Activated CD4-positive, alpha-beta T cell treated with anti-CD3 and anti-CD28 coated beads for 48 hours (primary cell): ENCODE results near the gene AIG1.

ENCODE experiments used
- DNase-seq: peaks from one replicate; pipeline ENCODE4 v3.0.0-alpha.2; 2020

Gene AIG1

DNA sequence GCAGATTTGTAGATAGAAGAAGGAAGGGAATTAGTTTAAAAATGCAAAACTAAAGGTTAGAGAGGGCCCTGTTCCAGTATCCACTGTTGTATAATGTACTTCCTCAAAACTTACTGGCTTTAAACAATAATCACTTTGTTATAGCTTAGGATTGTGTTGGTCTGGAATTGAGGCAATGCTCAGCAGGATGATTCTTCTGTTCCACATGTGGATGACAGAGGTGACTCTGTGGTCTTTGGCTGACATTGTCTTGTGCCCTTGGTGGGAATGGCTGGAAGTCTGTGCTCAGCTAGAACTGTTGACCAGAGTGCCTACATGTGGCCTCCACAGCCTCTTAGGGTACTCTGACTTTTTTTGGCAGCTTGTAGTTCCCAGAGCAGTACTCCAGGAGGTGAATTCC is 143.4 kb downstream of the AIG1 start:
- DNase-seq: no peak

GRCh38 chr6:143205131-143205535 is 144.4 kb downstream of the AIG1 start:
- DNase-seq: no peak

DNA sequence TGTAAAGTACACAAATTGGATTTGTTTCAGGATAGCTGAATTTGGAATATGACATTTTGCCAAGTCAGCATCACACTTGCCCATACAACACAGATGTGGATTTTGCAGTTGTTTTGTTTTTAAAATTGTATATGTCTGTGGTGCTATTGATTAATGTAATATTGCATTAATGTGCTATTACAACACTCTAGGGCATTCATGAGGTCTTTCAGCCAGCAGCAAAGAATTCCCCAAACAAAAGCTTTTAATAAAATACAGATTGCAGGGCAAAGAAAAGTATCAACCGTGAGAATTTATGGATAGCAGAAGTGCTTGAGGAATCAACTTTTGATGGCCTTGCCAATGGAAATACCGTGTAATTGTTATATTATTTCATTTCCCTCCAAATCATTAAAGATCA is 144.9 kb downstream of the AIG1 start:
- no peak for DNase-seq

DNA sequence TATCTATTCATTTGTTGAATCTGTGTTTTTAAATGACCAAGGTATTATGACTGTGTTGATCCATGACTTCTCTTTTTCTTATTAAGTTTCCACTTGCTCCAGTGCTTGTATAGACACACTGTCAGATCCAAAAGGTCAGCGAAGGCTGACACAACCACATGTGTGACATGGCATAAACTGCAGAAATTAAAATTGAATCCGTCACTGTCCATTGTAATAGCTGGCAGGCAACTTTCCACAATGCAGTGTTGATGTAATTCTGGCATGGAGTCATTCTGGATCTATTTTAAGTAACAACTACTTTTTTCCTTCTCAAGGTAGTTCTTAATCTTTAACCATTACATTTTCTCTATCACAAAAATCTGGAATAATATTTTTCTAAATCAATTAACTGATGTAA is 145.3 kb downstream of the AIG1 start:
- DNase-seq: no peak

GRCh38 chr6:143206550-143206949 is 145.9 kb downstream of the AIG1 start:
- DNase-seq: no peak

DNA sequence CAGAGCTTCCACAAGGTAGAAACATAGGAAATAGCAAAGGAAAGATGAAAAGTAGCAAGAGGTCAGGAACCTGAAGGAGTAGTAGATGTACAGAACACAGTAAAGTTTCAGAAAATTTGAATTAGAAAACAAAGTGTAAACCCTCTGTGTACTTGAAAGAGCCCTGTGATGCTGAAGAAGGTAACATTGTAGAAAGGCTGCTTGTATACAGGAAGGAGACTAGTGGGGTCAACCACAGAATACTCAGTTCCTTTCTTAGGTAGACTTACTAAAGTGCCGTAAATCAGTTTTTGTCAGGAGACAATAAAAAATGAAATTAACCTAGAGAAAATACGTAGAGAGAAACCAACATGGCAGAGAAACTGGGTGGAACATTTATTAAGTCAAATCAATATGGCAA is 149.7 kb downstream of the AIG1 start:
- DNase-seq: no peak

- no peak for DNase-seq
Observed at GRCh38 chr6:143213859-143214376, 153.2 kb downstream of the AIG1 start.

DNA sequence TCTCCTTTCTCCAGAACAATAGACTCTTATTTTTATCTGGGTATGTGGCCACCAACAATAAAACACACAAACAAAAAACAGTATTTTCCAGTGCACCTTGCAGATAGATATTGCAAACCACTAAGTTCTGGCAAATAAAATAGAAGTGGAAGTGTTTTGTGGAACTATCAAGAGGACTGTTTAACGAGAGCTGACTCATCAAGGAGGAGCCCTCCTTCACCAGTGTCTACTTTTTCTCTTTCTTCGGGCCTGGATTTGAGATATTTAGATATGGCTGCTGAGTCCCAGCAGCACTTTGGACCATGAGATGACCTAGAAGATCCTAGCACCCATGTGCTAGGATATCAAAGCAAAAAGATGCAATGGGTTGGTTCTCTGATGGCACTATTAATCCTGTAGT is 154.7 kb downstream of the AIG1 start:
- DNase-seq: no peak

GRCh38 chr6:143215771-143216170 is 155.1 kb downstream of the AIG1 start:
- no peak for DNase-seq

DNA sequence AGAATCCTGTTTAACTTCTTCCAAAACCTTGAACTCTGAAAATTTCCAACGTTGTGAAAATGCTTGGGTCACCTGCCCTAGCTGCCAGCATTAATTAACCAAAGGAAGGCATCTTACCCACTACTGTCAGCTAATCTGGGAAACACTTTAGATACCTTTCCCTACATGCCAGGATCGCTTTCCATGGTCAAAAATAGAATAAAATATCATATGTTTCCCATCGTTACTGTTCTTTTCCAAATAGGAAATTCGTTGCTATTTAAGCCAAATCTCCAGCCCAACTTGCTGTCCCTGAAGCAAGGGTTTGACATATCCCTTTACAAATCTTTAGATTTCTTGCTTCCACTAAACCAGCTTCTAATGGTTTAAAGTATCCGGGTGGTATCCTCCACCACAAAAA is 157.5 kb downstream of the AIG1 start:
- DNase-seq: no peak

GRCh38 chr6:143221698-143222097 is 161.0 kb downstream of the AIG1 start:
- no peak for DNase-seq

DNA sequence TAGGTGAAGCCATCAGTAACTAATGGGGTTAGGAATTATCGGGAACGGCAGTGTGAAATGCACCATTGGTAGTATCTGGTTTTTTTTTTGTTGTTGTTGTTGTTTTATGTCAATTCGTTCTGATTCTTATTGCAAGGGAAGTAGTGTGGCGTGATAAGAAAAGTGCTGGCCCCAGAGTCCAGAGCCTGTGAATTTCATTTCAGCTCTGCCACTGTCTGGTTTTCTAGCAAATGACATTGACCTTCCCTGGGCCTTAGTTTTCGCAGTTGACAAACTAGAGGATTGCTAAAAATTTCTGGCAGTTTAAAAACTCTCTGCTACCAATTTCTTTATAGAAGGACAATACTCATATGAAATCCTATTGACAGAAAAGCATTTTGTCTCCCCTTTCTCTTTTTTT is 161.6 kb downstream of the AIG1 start:
- DNase-seq: no peak

GRCh38 chr6:143222801-143223231 is 162.1 kb downstream of the AIG1 start:
- DNase-seq: no peak

DNA sequence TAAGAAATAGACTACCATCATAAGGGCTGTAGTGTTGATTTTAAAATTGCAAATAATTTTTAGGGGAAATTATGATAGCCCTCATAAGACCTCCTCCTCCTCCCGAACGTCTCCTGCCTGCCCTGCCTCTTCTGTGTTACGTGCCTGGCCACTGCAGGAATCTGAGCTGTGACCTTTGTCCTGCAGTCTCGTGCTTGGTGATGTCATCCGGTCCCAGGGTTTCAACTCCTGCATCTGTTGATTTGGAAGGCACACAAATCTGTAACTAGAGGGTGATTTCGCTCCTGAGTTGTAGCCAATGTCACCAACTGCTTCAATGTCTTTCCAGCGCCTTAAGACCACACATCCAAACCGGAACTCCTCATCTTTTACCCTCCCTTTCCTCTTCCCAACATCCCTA is 163.2 kb downstream of the AIG1 start:
- DNase-seq: no peak

- no peak for DNase-seq
Observed at GRCh38 chr6:143224516-143224915, 163.8 kb downstream of the AIG1 start.

GRCh38 chr6:143225929-143226328 is 165.2 kb downstream of the AIG1 start:
- DNase-seq: no peak

DNA sequence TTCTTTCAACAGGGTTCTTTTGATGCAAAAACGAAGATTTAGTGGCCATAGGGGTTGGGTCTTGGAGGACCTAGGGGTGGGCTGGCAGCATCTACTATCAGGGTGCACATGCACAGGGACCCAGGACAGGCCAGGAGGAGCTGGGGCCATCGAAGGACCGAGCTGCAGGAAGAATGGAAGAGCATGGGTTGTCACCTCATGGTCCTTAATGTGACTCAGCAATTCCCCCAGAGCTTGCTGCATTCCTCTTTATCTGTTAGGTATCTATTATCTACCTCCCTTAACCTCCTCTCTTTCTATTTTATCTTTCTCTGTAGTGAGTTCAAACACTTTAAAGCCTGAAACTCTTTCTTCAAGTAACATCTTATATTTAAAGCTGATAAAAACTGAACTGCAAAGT is 167.0 kb downstream of the AIG1 start:
- DNase-seq: no peak

GRCh38 chr6:143229400-143229799 is 168.7 kb downstream of the AIG1 start:
- DNase-seq: no peak

DNA sequence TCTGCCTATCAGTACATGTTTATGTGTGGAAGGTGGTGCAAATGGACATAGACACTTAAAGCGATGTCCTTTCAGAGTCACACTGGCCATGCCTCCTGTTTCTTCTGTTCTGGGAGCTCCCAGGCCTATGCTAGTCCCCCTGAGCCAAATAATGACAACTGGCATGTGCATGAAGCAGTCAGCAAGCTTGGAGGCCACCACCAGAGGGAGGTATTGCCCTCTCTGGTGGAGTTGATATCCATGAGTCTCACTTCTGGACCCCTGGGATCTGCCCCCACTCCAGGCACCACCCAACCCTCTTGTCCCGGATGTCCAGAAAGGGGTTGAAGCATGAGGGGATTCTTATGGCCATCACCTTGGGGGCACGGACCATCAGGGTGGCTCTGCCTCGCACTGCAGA is 172.2 kb downstream of the AIG1 start:
- DNase-seq: peak; percentile 51

- DNase-seq: no peak
Observed at GRCh38 chr6:143233554-143234285, 173.0 kb downstream of the AIG1 start.

- no peak for DNase-seq
Observed at GRCh38 chr6:143234734-143235133, 174.0 kb downstream of the AIG1 start.

DNA sequence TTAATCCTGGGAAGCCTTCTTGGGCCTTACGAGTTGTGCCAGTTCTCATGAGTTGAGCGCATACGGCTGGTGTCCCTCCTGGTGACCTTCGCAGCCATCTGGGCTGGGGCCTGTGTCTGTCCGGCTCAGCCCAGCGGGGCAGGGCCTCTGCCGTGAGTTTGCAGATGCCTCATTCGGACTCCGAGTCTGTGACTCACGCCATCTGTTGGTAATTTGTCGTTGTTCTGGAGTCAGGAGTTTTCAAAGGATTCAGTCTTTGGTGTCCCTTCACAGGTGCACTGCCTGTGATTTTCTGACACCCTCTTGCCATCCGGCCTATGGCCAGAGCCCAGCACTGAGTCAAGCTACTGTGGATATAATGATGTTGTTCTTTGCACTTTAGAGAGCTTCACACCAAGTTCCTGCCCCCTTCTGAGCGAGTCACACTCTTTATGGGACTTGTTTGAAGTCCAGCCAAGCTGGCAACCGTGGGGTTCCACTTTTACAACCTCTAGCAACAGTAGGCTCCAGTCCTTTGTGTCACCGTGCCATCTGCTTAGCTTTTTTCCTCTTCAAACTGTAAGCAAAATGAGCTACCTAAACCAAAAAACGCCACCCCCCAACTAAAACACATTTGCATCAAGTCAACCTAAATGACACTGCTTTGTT is 175.6 kb downstream of the AIG1 start:
- DNase-seq: no peak

GRCh38 chr6:143238306-143238705 is 177.6 kb downstream of the AIG1 start:
- DNase-seq: no peak

DNA sequence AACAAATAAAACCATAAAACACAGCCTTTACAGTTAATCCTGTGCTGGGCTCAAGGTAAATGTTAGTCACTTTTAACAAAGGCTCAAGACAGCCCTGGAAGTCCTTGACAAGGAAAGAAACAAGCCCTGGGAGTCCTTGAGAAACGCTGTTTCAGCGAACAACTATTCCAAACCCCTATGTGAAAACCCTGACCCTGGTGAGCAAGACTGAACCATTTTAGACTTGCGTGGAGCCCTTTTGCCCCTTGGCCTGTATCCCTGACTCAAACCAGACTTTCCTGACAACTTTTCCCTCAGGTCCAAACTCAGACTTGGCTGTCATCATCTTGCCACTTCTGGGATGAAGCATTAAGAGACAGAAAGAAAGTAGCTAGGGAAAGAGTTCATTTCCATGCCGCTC is 180.4 kb downstream of the AIG1 start:
- DNase-seq: no peak

DNA sequence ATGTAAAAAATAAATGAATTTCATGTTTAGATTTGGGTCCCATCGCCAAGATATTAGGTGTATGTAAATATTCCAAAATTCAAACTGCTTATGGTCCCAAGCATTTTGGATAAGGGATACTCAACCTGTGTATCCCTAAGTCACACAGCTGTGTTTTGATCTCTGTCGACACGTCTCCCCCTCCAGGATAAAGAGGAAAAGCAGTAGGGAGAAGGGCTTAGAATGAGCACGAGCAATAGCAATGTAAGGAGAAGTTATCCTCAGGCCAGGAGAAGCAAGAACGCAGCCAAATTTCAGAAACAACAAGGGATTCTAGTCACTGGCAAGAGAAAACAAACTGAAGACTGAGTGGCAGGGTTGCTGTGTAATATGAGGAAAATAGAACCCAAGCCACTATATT is 181.2 kb downstream of the AIG1 start:
- no peak for DNase-seq
